GM23338 (cell line): ENCODE measurements around the gene TMEM43. TPM values are rescaled to one million over a fixed set of nuclear protein-coding genes. Genes with fewer than 3 reads are reported as not detected.

Experiments
- ATAC-seq: fragments of 200-7000 bp; cut with Tn5 transposase; 3 replicates; pipeline ENCODE4 v1.9.1; 2020
- DNase-seq: peaks from one replicate; pipeline ENCODE4 v3.0.0-alpha.2; 2015; ENCODE audit warnings: low spot score
- H2AFZ ChIP-seq: fragments of 200-600 bp; sonication (generic); 2 replicates; pipeline ENCODE4 v1.8.0; 2016; ENCODE audit warnings: antibody characterized with exemption, mild to moderate bottlenecking, moderate library complexity
- H3F3A ChIP-seq: fragments of 200-600 bp; sonication (generic); replicated peaks from 2 replicates; pipeline ENCODE4 v1.8.0; 2017; ENCODE audit warnings: antibody characterized with exemption, mixed run types, low read depth
- H3K27ac ChIP-seq: fragments of 200-600 bp; sonication (generic); 2 replicates; pipeline ENCODE4 v1.6.1; 2016; ENCODE audit warnings: low read depth
- H3K27me3 ChIP-seq: fragments of 200-600 bp; sonication (generic); 2 replicates; pipeline ENCODE4 v1.8.0; 2016; ENCODE audit warnings: mild to moderate bottlenecking, mixed run types, moderate library complexity; ENCODE audit not compliant: insufficient read depth
- H3K36me3 ChIP-seq: fragments of 200-600 bp; sonication (generic); 2 replicates; pipeline ENCODE4 v1.8.0; 2016; ENCODE audit warnings: mild to moderate bottlenecking; ENCODE audit not compliant: insufficient read depth
- H3K4me1 ChIP-seq: fragments of 200-600 bp; sonication (generic); 2 replicates; pipeline ENCODE4 v1.8.0; 2016; ENCODE audit warnings: mild to moderate bottlenecking, moderate library complexity; ENCODE audit not compliant: insufficient read depth
- H3K4me2 ChIP-seq: fragments of 200-600 bp; sonication (generic); 2 replicates; pipeline ENCODE4 v1.7.1; 2017; ENCODE audit warnings: mixed run types
- H3K4me3 ChIP-seq: fragments of 200-600 bp; sonication (generic); 2 replicates; pipeline ENCODE4 v1.6.1; 2016; ENCODE audit warnings: mixed run types
- H3K79me2 ChIP-seq: fragments of 200-600 bp; sonication (generic); replicated peaks from 2 replicates; pipeline ENCODE4 v1.8.0; 2017; ENCODE audit warnings: mild to moderate bottlenecking; ENCODE audit not compliant: insufficient read depth
- H3K9me2 ChIP-seq: fragments of 200-600 bp; sonication (generic); 2 replicates; pipeline ENCODE4 v1.8.0; 2017; ENCODE audit not compliant: insufficient read depth
- H4K20me1 ChIP-seq: fragments of 200-600 bp; sonication (generic); replicated peaks from 2 replicates; pipeline ENCODE4 v1.8.0; 2017; ENCODE audit warnings: mild to moderate bottlenecking; ENCODE audit not compliant: insufficient read depth
- H3K27ac Mint-ChIP-seq: 2 replicates; pipeline ENCODE4 v1.8.0; 2020; ENCODE audit warnings: inconsistent platforms, mild to moderate bottlenecking, moderate library complexity, mixed read lengths
- H3K27me3 Mint-ChIP-seq: 3 replicates; pipeline ENCODE4 v1.8.0; 2022; ENCODE audit warnings: low read depth, mild to moderate bottlenecking, moderate library complexity, mixed read lengths, inconsistent platforms; ENCODE audit not compliant: insufficient read depth, poor library complexity
- H3K36me3 Mint-ChIP-seq: 3 replicates; pipeline ENCODE4 v1.8.0; 2021; ENCODE audit warnings: low read depth, mild to moderate bottlenecking, inconsistent platforms, moderate library complexity, mixed read lengths
- H3K4me1 Mint-ChIP-seq: 3 replicates; pipeline ENCODE4 v1.8.0; 2020; ENCODE audit warnings: mild to moderate bottlenecking, inconsistent platforms, mixed read lengths
- H3K4me3 Mint-ChIP-seq: 3 replicates; pipeline ENCODE4 v1.8.0; 2021; ENCODE audit warnings: moderate library complexity, mild to moderate bottlenecking, inconsistent platforms, mixed read lengths
- H3K9me3 Mint-ChIP-seq: 3 replicates; pipeline ENCODE4 v1.8.0; 2020; ENCODE audit warnings: moderate library complexity, mild to moderate bottlenecking, inconsistent platforms, mixed read lengths
- CREB1 ChIP-seq: fragments of 250-450 bp; sonication (Bioruptor Pico); IDR thresholded peaks from 2 replicates; pipeline ENCODE4 v1.5.0; 2020; ENCODE audit warnings: low read depth, mild to moderate bottlenecking, moderate library complexity
- EZH2 ChIP-seq: fragments of 200-600 bp; sonication (generic); IDR thresholded peaks from one replicate; pipeline ENCODE4 v1.8.0; 2017; ENCODE audit warnings: antibody characterized with exemption, mild to moderate bottlenecking, low read depth; ENCODE audit not compliant: unreplicated experiment
- JUNB ChIP-seq: IDR thresholded peaks from one replicate; pipeline ENCODE4 v1.6.1; 2016; ENCODE audit warnings: antibody characterized with exemption; ENCODE audit not compliant: unreplicated experiment
- STAT1 ChIP-seq: IDR thresholded peaks from one replicate; pipeline ENCODE4 v1.6.1; 2016; ENCODE audit warnings: antibody characterized with exemption; ENCODE audit not compliant: unreplicated experiment
- ZNF114 ChIP-seq: fragments of 250-450 bp; sonication (Bioruptor Pico); IDR thresholded peaks from 2 replicates; pipeline ENCODE4 v1.5.0; 2020; ENCODE audit warnings: mild to moderate bottlenecking, moderate library complexity
- ZNF331 ChIP-seq: fragments of 250-450 bp; sonication (Bioruptor Pico); IDR thresholded peaks from 2 replicates; pipeline ENCODE4 v1.5.0; 2020; ENCODE audit warnings: low read depth, mild to moderate bottlenecking, moderate library complexity
- polyA plus RNA-seq: library from polyadenylated mRNA; unstranded; fragments of >200 nt; fragmentation: Nextera tagmentation; extraction: Ambion mirVana; gene quantifications from 2 replicates; pipeline ENCODE4 v1.2.1, GENCODE V29; 2016
- total RNA-seq: library from RNA; depleted of rRNA; stranded (reverse); fragments of >200 nt; shearing (Covaris generic); gene quantifications from 2 replicates; pipeline ENCODE4 v1.2.3, GENCODE V29; 2014
- TF ChIP-seq, protein P1 (sequence below), 2 experiments: fragments of 200-600 bp in 1 of 2; sonication (generic) in 1 of 2; conservative IDR thresholded peaks; 2 replicates each; pipeline versions ENCODE4 v1.5.1 to v1.6.1; 2016 to 2017; ENCODE audit warnings: antibody characterized with exemption in 2 of 2, low read depth in 2 of 2, mild to moderate bottlenecking in 2 of 2, moderate library complexity in 1 of 2
- TF ChIP-seq, protein P2 (sequence below): fragments of 250-450 bp; sonication (Bioruptor Pico); IDR thresholded peaks from 2 replicates; pipeline ENCODE4 v1.5.0; 2020; ENCODE audit warnings: mild to moderate bottlenecking, moderate library complexity
- TF ChIP-seq, protein P3 (sequence below): IDR thresholded peaks from one replicate; pipeline ENCODE4 v1.6.1; 2018; ENCODE audit warnings: antibody characterized with exemption; ENCODE audit not compliant: unreplicated experiment

The TMEM43 gene
- total and polyA plus RNA-seq, 2 experiments from 2014 or later = 15.9 to 34.7 TPM

DNA sequence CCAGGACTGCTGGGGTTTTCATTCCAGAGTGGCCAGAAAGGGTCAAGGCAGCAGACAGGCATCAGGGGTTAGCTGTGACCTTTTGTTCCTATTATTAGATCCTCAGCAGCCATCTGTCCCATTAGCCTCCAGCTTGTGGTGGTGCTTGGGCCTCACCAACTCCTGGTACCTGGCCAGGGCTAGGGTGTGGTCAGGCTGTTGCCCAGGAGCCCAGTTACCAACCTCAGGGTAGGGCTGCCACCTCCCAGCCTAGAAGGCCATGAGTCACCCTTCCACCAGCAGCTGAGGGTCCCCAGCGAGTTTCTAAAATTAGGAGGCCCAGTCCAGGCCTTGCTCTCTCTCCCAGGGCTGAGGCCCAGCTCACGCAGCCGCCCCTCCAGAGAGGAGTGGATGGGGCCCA lies 12.2 kb downstream of the TMEM43 start:
- Mint-ChIP-seq H3K27me3 (peaks cover 7% of the 10 kb centered on the region), H3K4me1 (no peaks in the 10 kb centered on the region; the same call in 2 of the 3 replicates), H3K36me3 (peaks cover 59% of the 10 kb centered on the region), H3K4me3 (no peak overlapping the region), H3K9me3 (no peaks in the 10 kb centered on the region), H3K27ac (no peak overlapping the region)
- Histone ChIP-seq H3K4me1 (no peaks in the 10 kb centered on the region), H3K36me3 (peaks cover 4% of the 10 kb centered on the region), H3K27ac (no peak overlapping the region), H3K4me2 (no peak overlapping the region), H4K20me1 (no peaks in the 10 kb centered on the region), H3K4me3 (no peak overlapping the region), H3K9me2 (no peaks in the 10 kb centered on the region), H3F3A (no peaks in the 10 kb centered on the region), H2AFZ (no peak overlapping the region), H3K27me3 (no peaks in the 10 kb centered on the region), H3K79me2 (no peaks in the 10 kb centered on the region)
- ATAC-seq (no peak), DNase-seq (no peak)
- TF ChIP-seq JUNB (no peak), ZNF331 (CRISPR knock-in tag) (no peak), EZH2 (no peak), STAT1 (no peak), ZNF114 (no peak), CREB1 (no peak)
- TF ChIP-seq, protein P1, sequence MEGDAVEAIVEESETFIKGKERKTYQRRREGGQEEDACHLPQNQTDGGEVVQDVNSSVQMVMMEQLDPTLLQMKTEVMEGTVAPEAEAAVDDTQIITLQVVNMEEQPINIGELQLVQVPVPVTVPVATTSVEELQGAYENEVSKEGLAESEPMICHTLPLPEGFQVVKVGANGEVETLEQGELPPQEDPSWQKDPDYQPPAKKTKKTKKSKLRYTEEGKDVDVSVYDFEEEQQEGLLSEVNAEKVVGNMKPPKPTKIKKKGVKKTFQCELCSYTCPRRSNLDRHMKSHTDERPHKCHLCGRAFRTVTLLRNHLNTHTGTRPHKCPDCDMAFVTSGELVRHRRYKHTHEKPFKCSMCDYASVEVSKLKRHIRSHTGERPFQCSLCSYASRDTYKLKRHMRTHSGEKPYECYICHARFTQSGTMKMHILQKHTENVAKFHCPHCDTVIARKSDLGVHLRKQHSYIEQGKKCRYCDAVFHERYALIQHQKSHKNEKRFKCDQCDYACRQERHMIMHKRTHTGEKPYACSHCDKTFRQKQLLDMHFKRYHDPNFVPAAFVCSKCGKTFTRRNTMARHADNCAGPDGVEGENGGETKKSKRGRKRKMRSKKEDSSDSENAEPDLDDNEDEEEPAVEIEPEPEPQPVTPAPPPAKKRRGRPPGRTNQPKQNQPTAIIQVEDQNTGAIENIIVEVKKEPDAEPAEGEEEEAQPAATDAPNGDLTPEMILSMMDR (conservative IDR thresholded peaks at IDR 0.05; ENCODE audit: low read depth in 2 of 2) = no peak
- TF ChIP-seq, protein P2, sequence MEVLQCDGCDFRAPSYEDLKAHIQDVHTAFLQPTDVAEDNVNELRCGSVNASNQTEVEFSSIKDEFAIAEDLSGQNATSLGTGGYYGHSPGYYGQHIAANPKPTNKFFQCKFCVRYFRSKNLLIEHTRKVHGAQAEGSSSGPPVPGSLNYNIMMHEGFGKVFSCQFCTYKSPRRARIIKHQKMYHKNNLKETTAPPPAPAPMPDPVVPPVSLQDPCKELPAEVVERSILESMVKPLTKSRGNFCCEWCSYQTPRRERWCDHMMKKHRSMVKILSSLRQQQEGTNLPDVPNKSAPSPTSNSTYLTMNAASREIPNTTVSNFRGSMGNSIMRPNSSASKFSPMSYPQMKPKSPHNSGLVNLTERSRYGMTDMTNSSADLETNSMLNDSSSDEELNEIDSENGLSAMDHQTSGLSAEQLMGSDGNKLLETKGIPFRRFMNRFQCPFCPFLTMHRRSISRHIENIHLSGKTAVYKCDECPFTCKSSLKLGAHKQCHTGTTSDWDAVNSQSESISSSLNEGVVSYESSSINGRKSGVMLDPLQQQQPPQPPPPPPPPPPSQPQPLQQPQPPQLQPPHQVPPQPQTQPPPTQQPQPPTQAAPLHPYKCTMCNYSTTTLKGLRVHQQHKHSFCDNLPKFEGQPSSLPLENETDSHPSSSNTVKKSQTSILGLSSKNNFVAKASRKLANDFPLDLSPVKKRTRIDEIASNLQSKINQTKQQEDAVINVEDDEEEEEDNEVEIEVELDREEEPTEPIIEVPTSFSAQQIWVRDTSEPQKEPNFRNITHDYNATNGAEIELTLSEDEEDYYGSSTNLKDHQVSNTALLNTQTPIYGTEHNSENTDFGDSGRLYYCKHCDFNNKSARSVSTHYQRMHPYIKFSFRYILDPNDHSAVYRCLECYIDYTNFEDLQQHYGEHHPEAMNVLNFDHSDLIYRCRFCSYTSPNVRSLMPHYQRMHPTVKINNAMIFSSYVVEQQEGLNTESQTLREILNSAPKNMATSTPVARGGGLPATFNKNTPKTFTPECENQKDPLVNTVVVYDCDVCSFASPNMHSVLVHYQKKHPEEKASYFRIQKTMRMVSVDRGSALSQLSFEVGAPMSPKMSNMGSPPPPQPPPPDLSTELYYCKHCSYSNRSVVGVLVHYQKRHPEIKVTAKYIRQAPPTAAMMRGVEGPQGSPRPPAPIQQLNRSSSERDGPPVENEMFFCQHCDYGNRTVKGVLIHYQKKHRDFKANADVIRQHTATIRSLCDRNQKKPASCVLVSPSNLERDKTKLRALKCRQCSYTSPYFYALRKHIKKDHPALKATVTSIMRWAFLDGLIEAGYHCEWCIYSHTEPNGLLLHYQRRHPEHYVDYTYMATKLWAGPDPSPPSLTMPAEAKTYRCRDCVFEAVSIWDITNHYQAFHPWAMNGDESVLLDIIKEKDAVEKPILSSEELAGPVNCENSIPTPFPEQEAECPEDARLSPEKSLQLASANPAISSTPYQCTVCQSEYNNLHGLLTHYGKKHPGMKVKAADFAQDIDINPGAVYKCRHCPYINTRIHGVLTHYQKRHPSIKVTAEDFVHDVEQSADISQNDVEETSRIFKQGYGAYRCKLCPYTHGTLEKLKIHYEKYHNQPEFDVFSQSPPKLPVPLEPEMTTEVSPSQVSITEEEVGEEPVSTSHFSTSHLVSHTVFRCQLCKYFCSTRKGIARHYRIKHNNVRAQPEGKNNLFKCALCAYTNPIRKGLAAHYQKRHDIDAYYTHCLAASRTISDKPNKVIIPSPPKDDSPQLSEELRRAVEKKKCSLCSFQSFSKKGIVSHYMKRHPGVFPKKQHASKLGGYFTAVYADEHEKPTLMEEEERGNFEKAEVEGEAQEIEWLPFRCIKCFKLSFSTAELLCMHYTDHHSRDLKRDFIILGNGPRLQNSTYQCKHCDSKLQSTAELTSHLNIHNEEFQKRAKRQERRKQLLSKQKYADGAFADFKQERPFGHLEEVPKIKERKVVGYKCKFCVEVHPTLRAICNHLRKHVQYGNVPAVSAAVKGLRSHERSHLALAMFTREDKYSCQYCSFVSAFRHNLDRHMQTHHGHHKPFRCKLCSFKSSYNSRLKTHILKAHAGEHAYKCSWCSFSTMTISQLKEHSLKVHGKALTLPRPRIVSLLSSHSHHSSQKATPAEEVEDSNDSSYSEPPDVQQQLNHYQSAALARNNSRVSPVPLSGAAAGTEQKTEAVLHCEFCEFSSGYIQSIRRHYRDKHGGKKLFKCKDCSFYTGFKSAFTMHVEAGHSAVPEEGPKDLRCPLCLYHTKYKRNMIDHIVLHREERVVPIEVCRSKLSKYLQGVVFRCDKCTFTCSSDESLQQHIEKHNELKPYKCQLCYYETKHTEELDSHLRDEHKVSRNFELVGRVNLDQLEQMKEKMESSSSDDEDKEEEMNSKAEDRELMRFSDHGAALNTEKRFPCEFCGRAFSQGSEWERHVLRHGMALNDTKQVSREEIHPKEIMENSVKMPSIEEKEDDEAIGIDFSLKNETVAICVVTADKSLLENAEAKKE (CRISPR knock-in tag) = no peak
- TF ChIP-seq, protein P3, sequence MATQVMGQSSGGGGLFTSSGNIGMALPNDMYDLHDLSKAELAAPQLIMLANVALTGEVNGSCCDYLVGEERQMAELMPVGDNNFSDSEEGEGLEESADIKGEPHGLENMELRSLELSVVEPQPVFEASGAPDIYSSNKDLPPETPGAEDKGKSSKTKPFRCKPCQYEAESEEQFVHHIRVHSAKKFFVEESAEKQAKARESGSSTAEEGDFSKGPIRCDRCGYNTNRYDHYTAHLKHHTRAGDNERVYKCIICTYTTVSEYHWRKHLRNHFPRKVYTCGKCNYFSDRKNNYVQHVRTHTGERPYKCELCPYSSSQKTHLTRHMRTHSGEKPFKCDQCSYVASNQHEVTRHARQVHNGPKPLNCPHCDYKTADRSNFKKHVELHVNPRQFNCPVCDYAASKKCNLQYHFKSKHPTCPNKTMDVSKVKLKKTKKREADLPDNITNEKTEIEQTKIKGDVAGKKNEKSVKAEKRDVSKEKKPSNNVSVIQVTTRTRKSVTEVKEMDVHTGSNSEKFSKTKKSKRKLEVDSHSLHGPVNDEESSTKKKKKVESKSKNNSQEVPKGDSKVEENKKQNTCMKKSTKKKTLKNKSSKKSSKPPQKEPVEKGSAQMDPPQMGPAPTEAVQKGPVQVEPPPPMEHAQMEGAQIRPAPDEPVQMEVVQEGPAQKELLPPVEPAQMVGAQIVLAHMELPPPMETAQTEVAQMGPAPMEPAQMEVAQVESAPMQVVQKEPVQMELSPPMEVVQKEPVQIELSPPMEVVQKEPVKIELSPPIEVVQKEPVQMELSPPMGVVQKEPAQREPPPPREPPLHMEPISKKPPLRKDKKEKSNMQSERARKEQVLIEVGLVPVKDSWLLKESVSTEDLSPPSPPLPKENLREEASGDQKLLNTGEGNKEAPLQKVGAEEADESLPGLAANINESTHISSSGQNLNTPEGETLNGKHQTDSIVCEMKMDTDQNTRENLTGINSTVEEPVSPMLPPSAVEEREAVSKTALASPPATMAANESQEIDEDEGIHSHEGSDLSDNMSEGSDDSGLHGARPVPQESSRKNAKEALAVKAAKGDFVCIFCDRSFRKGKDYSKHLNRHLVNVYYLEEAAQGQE = no peak
